C4-2B (cell line): ENCODE results near the gene FTL.
A peak's percentile ranks its signal among the peaks of the same experiment; 100 is the strongest.
"Not testable (repeated sequence)": the region's sequence is repeated elsewhere in the genome, so short reads cannot be mapped to it uniquely, and the experiment has no call there.

Experiments used
- H3K27ac ChIP-seq: fragments of 450-650 bp; 2 replicates; pipeline ENCODE4 v1.5.1; 2017
- ZFX ChIP-seq: fragments of 450-650 bp; IDR thresholded peaks from 2 replicates; pipeline ENCODE4 v1.6.1; 2017
- TF ChIP-seq, protein P1 (sequence below): fragments of 450-650 bp; conservative IDR thresholded peaks from 2 replicates; pipeline ENCODE4 v1.5.1; 2017; ENCODE audit warnings: mild to moderate bottlenecking

The FTL gene

GRCh38 chr19:48965040-48965805 lies at the start of gene FTL:
TSS of gene FTL (plus strand) at chr19:48965309. CDS start at chr19:48965508, 199 bp downstream.
- H3K27ac ChIP-seq = peak within 1 kb of the TSS; percentile 70
- TF ChIP-seq ZFX = no peak
- TF ChIP-seq, protein P1, sequence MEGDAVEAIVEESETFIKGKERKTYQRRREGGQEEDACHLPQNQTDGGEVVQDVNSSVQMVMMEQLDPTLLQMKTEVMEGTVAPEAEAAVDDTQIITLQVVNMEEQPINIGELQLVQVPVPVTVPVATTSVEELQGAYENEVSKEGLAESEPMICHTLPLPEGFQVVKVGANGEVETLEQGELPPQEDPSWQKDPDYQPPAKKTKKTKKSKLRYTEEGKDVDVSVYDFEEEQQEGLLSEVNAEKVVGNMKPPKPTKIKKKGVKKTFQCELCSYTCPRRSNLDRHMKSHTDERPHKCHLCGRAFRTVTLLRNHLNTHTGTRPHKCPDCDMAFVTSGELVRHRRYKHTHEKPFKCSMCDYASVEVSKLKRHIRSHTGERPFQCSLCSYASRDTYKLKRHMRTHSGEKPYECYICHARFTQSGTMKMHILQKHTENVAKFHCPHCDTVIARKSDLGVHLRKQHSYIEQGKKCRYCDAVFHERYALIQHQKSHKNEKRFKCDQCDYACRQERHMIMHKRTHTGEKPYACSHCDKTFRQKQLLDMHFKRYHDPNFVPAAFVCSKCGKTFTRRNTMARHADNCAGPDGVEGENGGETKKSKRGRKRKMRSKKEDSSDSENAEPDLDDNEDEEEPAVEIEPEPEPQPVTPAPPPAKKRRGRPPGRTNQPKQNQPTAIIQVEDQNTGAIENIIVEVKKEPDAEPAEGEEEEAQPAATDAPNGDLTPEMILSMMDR = no peak

GRCh38 chr19:48915757-48916156 lies 49.4 kb upstream of the FTL start:
- H3K27ac ChIP-seq = no peak overlapping the region
- TF ChIP-seq ZFX = no peak
- TF ChIP-seq, protein P1 = no peak

DNA sequence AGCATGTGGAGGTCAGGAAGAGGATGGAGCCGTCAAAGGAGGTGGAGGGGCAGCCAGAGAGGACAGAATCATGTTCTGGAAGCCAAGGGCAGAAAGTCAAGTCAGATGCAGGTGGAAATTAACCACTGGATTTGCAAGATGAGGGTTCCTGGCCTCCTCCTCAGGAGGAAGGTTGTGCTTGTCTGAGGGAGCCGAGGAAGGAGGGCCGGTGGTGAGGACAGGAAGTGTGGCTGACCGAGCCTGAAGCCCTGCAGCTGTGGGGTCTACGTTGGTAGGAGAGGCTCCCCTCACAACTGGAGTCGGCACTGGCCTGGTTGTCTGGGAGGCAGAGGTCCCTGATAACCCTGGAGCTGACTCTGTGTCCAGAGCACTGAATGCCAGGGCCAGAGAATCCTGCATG lies 47.0 kb upstream of the FTL start:
- H3K27ac ChIP-seq = no peak overlapping the region
- TF ChIP-seq, protein P1 = no peak
- no peak for TF ChIP-seq ZFX

DNA sequence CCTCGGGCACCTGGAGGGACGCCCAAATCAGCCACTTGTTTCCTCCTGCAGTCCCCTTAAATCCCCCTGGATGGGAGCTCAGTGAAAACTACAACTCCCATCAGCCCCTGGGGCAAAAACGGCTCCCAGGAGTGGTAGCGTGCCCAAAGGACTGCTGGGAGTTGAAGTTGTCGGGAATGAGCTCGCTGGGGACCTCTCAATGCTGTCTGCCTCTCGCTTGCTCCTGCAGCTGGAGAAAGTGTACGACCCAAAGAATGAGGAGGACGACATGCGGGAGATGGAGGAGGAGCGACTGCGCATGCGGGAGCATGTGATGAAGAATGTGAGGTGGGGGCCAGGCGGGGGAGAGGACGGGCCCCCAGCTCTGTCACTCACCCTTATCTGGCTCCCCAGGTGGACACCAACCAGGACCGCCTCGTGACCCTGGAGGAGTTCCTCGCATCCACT lies 46.3 kb upstream of the FTL start:
- H3K27ac ChIP-seq = no peak overlapping the region

DNA sequence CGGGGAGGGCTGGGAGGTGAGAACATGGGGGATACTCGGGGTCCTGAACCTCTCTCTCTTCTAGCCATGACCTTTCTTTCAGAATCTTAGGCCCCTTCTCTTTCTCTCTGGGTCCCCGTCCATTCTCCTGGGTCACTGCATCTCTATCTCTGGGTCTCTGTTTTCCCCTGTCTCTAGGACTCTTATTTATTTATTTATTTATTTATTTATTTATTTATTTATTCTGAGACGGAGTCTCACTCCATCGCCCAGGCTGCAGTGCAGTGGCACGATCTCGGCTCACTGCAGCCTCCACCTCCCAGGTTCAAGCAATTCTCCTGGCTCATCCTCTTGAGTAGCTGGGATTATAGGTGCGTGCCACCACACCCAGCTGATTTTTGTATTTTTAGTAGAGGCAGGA lies 45.8 kb upstream of the FTL start:
- H3K27ac ChIP-seq = not testable (repeated sequence)

More for the DNA sequence above, 46.3 kb upstream of the FTL start:
- TF ChIP-seq, protein P1 = no peak
- no peak for TF ChIP-seq ZFX

GRCh38 chr19:48920949-48921348 lies 44.2 kb upstream of the FTL start:
- TF ChIP-seq ZFX = no peak
- TF ChIP-seq, protein P1 = no peak
- H3K27ac ChIP-seq = no peak overlapping the region

GRCh38 chr19:48921721-48922500 lies 43.2 kb upstream of the FTL start:
- H3K27ac ChIP-seq = no peak overlapping the region
- TF ChIP-seq, protein P1 = no peak
- TF ChIP-seq ZFX = no peak
